IMR-90 (cell line): ENCODE results near the gene BRAF. TPM values are rescaled to one million over a fixed set of nuclear protein-coding genes. Genes with fewer than 3 reads are reported as not detected.

Experiments
- microRNA-seq, 2 experiments: library from miRNA; stranded (forward) in 1 of 2; unstranded in 1 of 2; fragments of 10-50 nt in 1 of 2; fragments of <30 nt in 1 of 2; gene quantifications in 1 of 2; microRNA quantifications in 1 of 2; one replicate each; pipeline versions ENCODE3 to v1.1.0; 2013 to 2020; ENCODE audit not compliant: insufficient read depth in 1 of 2, insufficient read length in 1 of 2, unreplicated experiment in 1 of 2
- polyA plus RNA-seq, 3 experiments: library from polyadenylated mRNA; depleted of rRNA; stranded (reverse); fragments of >200 nt; gene quantifications; 2 replicates each; pipeline ENCODE4 v1.2.3, GENCODE V29; 2012; ENCODE audit warnings: low replicate concordance in 1 of 3
- small RNA-seq, 5 experiments: library from RNA; depleted of rRNA; stranded (forward); fragments of <200 nt; gene quantifications; one replicate each; pipeline ENCODE3, GENCODE V24; 2012
- total RNA-seq: library from RNA; depleted of rRNA; stranded (reverse); fragments of >200 nt; gene quantifications from 2 replicates; pipeline ENCODE4 v1.2.3, GENCODE V29; 2012; rRNA removed

The BRAF gene
- total and polyA plus RNA-seq, 2 of the 4 experiments (the other 2 are of a cell fraction), result 5.7 to 12.9 TPM

Small RNA genes within 50 kb of the gene (microRNA-seq; reads per million reads assigned to microRNA genes)
- not detected for gene AC006006.1 (ENCODE audit: insufficient read depth, insufficient read length)
- gene RNU6-85P (ENCODE audit: insufficient read depth, insufficient read length), result not detected

Small RNA genes within 50 kb of the gene (small RNA-seq; reads per million reads assigned to genes)
- gene AC006006.1 (0 reads per million in 5 experiments), gene RNU6-85P (0 reads per million in 5 experiments)

Other genes starting within 250 kb of the BRAF start
- gene NDUFB2, start 228.2 kb downstream of the BRAF start, total RNA-seq, result 81.7 and 136 TPM in 2 replicates
- 143 and 170 TPM in 2 replicates for gene NDUFB2, start 228.2 kb downstream of the BRAF start, polyA plus RNA-seq (2012; rRNA removed)
- 14.5 and 24.4 TPM in 2 replicates for gene MRPS33, start 90.0 kb upstream of the BRAF start, total RNA-seq
- gene MRPS33, start 90.0 kb upstream of the BRAF start, polyA plus RNA-seq (2012; rRNA removed), result 33.8 and 34.3 TPM in 2 replicates
- under 0.01 TPM in 2 replicates for gene TMEM178B, start 149.1 kb upstream of the BRAF start, total RNA-seq
- 0.05 and 0.06 TPM in 2 replicates for gene TMEM178B, start 149.1 kb upstream of the BRAF start, polyA plus RNA-seq (2012; rRNA removed)